Esophagus squamous epithelium (tissue), 5 donors: Measurements from ENCODE around the gene ACOX2. TPM values are rescaled to one million over a fixed set of nuclear protein-coding genes. Genes with fewer than 3 reads are reported as not detected.

ENCODE experiments used
- DNase-seq: peaks from one replicate; lab custom pipeline; 2025; lab: John Stamatoyannopoulos, UW
- H3K27ac ChIP-seq, 4 donors: fragments of 200-600 bp; sonication (generic); one replicate each; pipeline ENCODE4 v1.5.1; 2016 to 2019; ENCODE audit warnings: mild to moderate bottlenecking in 1 of 4
- H3K27me3 ChIP-seq, 4 donors: fragments of 200-600 bp; sonication (generic); 1 replicate in 3 of 4; 2 replicates in 1 of 4; pipeline versions ENCODE4 v1.5.1 to v1.6.0; 2017 to 2021; ENCODE audit warnings: antibody characterized with exemption in 1 of 4
- H3K36me3 ChIP-seq, 3 donors: fragments of 200-600 bp; sonication (generic); one replicate each; pipeline ENCODE4 v1.5.1; 2016 to 2019
- H3K4me1 ChIP-seq, 3 donors: fragments of 200-600 bp; sonication (generic); one replicate each; pipeline ENCODE4 v1.5.1; 2017 to 2019
- H3K4me3 ChIP-seq, 4 donors: fragments of 200-600 bp; sonication (generic); 1 replicate in 3 of 4; 2 replicates in 1 of 4; pipeline ENCODE4 v1.5.1; 2016 to 2019; ENCODE audit warnings: mild to moderate bottlenecking in 2 of 4, moderate library complexity in 1 of 4
- H3K9me3 ChIP-seq, 3 donors: fragments of 200-600 bp; sonication (generic); one replicate each; pipeline ENCODE4 v1.5.1; 2016 to 2019
- CTCF ChIP-seq, 6 experiments: fragments of 450-650 bp in 4 of 6; fragments of 200-600 bp in 2 of 6; sonication (generic) in 2 of 6; IDR thresholded peaks; one replicate each; pipeline ENCODE4 v1.5.1; 2016 to 2019; ENCODE audit warnings: antibody characterized with exemption in 6 of 6, mild to moderate bottlenecking in 4 of 6, moderate library complexity in 4 of 6
- POLR2A ChIP-seq, 4 donors: fragments of 450-650 bp; IDR thresholded peaks; one replicate each; pipeline ENCODE4 v1.6.1; 2017; ENCODE audit warnings: antibody characterized with exemption in 4 of 4, mild to moderate bottlenecking in 4 of 4, moderate library complexity in 3 of 4
- whole genome bisulfite sequencing, 2 donors: methylation state at CpG; one replicate each; pipeline ENCODE4 v1.1.5; 2018; 5-methylcytosine and 5-hydroxymethylcytosine counted together
- intact Hi-C: fragments of 100-400 bp; cut with DNase I; formaldehyde crosslinking; loops from one replicate; pipeline ENCODE4 v1.15.0; 2022
- total RNA-seq, 4 donors: library from RNA; depleted of rRNA; stranded (reverse); fragments of >200 nt; gene quantifications; one replicate each; pipeline ENCODE4 v1.1.0, GENCODE V29; 2016
- donor health status: DM: yes; HTN: yes; CAD: no.

Gene ACOX2
- total RNA-seq, 4 donors from 2014 or later, result 5.3 to 14.1 (median 10.0) TPM

GRCh38 chr3:58482917-58483636 lies 53.9 kb downstream of the ACOX2 start:
- intact Hi-C loops, result no loop called here
- no peak overlapping the region for H3K4me3 ChIP-seq
- no peak overlapping the region for H3K27ac ChIP-seq
- DNase-seq, result no peak
- peaks cover 0 to 4% (median 0%) of the 10 kb centered on the region in 3 donors for H3K9me3 ChIP-seq
- H3K4me1 ChIP-seq, result peaks cover 5 to 13% (median 9%) of the 10 kb centered on the region in 3 donors
- 53 to 64% methylated on average over 8 of the region's 8 CpGs for WGBS, 2 donors
- TF ChIP-seq POLR2A (IDR thresholded peaks at IDR 0.05) (no peak), CTCF (IDR thresholded peaks at IDR 0.05) (no peak)
- no peaks in the 10 kb centered on the region for H3K36me3 ChIP-seq
- H3K27me3 ChIP-seq, result no peaks in the 10 kb centered on the region

GRCh38 chr3:58480309-58480708 lies 56.7 kb downstream of the ACOX2 start:
- Histone ChIP-seq H3K4me1 (no peaks in the 10 kb centered on the region), H3K4me3 (no peak overlapping the region), H3K27ac (no peak overlapping the region), H3K36me3 (no peaks in the 10 kb centered on the region), H3K9me3 (peaks cover 0 to 4% (median 0%) of the 10 kb centered on the region in 3 donors), H3K27me3 (no peaks in the 10 kb centered on the region)
- intact Hi-C loops, result no loop called here
- DNase-seq, result no peak
- TF ChIP-seq CTCF (IDR thresholded peaks at IDR 0.05) (no peak), POLR2A (IDR thresholded peaks at IDR 0.05) (no peak)
- 96 to 98% methylated on average over 2 of the region's 2 CpGs for WGBS, 2 donors

GRCh38 chr3:58478781-58479180 lies 58.2 kb downstream of the ACOX2 start:
- no peak for DNase-seq
- no peaks in the 10 kb centered on the region for H3K27me3 ChIP-seq
- H3K4me3 ChIP-seq, result no peak overlapping the region
- TF ChIP-seq POLR2A (IDR thresholded peaks at IDR 0.05) (no peak), CTCF (IDR thresholded peaks at IDR 0.05) (no peak)
- H3K36me3 ChIP-seq, result no peaks in the 10 kb centered on the region
- H3K4me1 ChIP-seq, result no peaks in the 10 kb centered on the region
- peaks cover 0 to 4% (median 0%) of the 10 kb centered on the region in 3 donors for H3K9me3 ChIP-seq
- intact Hi-C loops, result no loop called here
- no peak overlapping the region for H3K27ac ChIP-seq
- WGBS, 2 donors, result 81 to 100% methylated on average over 2 of the region's 2 CpGs

GRCh38 chr3:58474967-58475578 lies 61.9 kb downstream of the ACOX2 start:
- Histone ChIP-seq H3K36me3 (no peaks in the 10 kb centered on the region), H3K27me3 (no peaks in the 10 kb centered on the region), H3K4me3 (no peak overlapping the region), H3K27ac (no peak overlapping the region), H3K4me1 (peaks cover 13 to 30% (median 23%) of the 10 kb centered on the region in 3 donors), H3K9me3 (no peaks in the 10 kb centered on the region)
- 72 to 80% methylated on average over 3 of the region's 3 CpGs for WGBS, 2 donors
- TF ChIP-seq CTCF (IDR thresholded peaks at IDR 0.05) (no peak), POLR2A (IDR thresholded peaks at IDR 0.05) (no peak)
- intact Hi-C loops, result no loop called here
- no peak for DNase-seq

GRCh38 chr3:58474348-58474911 lies 62.6 kb downstream of the ACOX2 start:
- H3K4me1 ChIP-seq, result peaks cover 13 to 37% (median 26%) of the 10 kb centered on the region in 3 donors
- no peaks in the 10 kb centered on the region for H3K36me3 ChIP-seq
- no peak for DNase-seq
- no peaks in the 10 kb centered on the region for H3K9me3 ChIP-seq
- no peak overlapping the region for H3K27ac ChIP-seq
- 100% methylated on average over 1 of the region's 1 CpG; no CpG with 5 or more reads in 1 of the 2 donors for WGBS, 2 donors
- H3K4me3 ChIP-seq, result no peak overlapping the region
- intact Hi-C loops, result no loop called here
- no peak for TF ChIP-seq POLR2A (IDR thresholded peaks at IDR 0.05)
- TF ChIP-seq CTCF (IDR thresholded peaks at IDR 0.05), result no peak
- H3K27me3 ChIP-seq, result no peaks in the 10 kb centered on the region
